Mammary microvascular endothelial cell (primary cell): ENCODE measurements around the gene DHRS3. TPM values are rescaled to one million over a fixed set of nuclear protein-coding genes. Genes with fewer than 3 reads are reported as not detected.

ENCODE experiments used
- total RNA-seq: library from RNA; depleted of rRNA; stranded (reverse); fragments of >200 nt; gene quantifications from 2 replicates; pipeline ENCODE4 v1.2.3, GENCODE V29; 2015

DHRS3 gene, protein sequence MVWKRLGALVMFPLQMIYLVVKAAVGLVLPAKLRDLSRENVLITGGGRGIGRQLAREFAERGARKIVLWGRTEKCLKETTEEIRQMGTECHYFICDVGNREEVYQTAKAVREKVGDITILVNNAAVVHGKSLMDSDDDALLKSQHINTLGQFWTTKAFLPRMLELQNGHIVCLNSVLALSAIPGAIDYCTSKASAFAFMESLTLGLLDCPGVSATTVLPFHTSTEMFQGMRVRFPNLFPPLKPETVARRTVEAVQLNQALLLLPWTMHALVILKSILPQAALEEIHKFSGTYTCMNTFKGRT
- 181 and 201 TPM in 2 replicates for total RNA-seq

DNA sequence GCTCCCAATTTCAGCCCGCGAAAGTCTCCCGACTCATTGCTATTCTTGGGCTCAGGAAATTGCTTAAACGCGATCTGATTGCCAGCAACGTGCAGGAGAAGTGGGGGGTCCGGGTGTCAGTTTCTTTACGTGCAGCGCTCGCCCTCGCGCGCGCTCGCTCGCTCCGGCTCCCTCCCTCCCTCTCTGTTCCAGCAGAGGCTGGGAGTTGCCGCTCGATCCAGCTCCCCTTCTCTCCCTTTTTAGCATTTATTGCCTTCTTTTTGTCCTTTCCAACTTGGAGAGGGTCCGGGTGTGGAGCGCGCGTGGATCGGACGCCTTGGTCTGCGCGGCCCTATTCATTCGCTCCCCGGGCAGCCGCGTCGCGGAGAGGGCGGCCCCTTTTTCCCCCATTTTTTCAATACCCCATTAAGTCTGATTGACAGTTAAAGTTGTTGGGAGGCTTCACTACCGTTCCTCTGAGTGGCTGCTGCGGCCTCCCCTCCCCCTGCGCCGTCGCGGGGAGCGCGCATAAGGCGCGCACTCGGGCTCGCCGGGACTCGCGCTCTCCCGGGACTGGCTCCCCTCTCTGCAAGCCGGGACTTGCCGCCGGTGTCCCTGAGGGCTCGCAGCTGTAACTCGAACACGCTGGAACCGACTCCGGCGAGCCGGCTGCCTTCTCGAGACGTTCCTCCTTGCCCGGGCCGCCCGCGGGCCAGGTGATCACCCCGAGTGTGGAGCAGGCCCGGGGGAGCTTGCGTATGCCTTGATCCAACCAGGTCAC, at the start of gene DHRS3:
TSS of gene DHRS3 (minus strand) at position 310 of the 760 bp plus-strand sequence. CDS start 862 bp downstream, outside the sequence.

DNA sequence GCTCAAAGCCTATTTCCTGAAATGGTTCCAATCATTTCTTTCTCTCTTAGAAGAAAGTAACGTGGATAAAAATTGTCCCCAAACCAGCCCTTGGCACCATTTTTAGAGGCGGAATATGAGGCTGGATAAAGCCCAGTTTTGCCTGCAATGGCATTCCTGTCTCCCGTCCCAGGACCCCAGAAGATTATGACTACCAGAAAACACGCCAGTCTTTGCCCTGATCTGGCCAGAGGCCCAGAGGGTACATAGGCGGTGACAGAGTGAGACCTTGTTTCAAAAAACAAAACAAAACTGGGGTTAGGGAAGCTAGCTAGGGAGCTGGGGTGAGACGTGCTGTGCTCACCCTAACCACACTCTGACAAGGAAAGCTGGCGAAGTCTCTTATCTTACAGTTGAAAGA, 25.8 kb upstream of the DHRS3 start, which contains the start of gene AADACL4:
TSS of gene AADACL4 (plus strand) at position 301 of the 400 bp plus-strand sequence. CDS start 462 bp downstream, outside the sequence.

Other genes starting within 250 kb of the DHRS3 start
- not detected in 2 replicates for gene AADACL4, start 25.9 kb upstream of the DHRS3 start, total RNA-seq
- gene AADACL3, start 97.9 kb upstream of the DHRS3 start, total RNA-seq: not detected in 2 replicates
- not detected in 2 replicates for gene CFAP107, start 128.0 kb upstream of the DHRS3 start, total RNA-seq
- gene PRAMEF12, start 155.5 kb upstream of the DHRS3 start, total RNA-seq: not detected in 2 replicates
- gene PRAMEF1, start 173.2 kb upstream of the DHRS3 start, total RNA-seq: not detected in 2 replicates
- gene PRAMEF11, start 213.2 kb upstream of the DHRS3 start, total RNA-seq: not detected in 2 replicates
- not detected in 2 replicates for gene HNRNPCL1, start 230.5 kb upstream of the DHRS3 start, total RNA-seq
- not detected in 2 replicates for gene PRAMEF2, start 238.9 kb upstream of the DHRS3 start, total RNA-seq